Measurements from ENCODE around the gene COG7. TPM values are rescaled to one million over a fixed set of nuclear protein-coding genes. Genes with fewer than 3 reads are reported as not detected.

COG7 gene
- total RNA-seq, 1 donor from 2014 or later: 25.9 TPM

- intact Hi-C loops (cut with DNase I): no loop called here
- Histone ChIP-seq H3K9me3 (no peaks in the 10 kb centered on the region), H3K36me3 (peaks cover 37 to 38% of the 10 kb centered on the region in 2 donors), H3K27me3 (no peaks in the 10 kb centered on the region), H3K4me1 (no peaks in the 10 kb centered on the region), H3K27ac (no peak overlapping the region), H3K4me3 (no peak overlapping the region)
- no peak for TF ChIP-seq CTCF (IDR thresholded peaks at IDR 0.05)
- DNase-seq (ENCODE audit: low spot score in 2 of 2): no peak
These were observed 20.5 kb downstream of the COG7 start for GRCh38 chr16:23432176-23433128.

- Histone ChIP-seq H3K4me3 (no peak overlapping the region), H3K27me3 (no peaks in the 10 kb centered on the region), H3K4me1 (peaks cover 0 to 14% of the 10 kb centered on the region in 2 donors), H3K9me3 (no peaks in the 10 kb centered on the region), H3K27ac (no peak overlapping the region), H3K36me3 (peaks cover 33 to 34% of the 10 kb centered on the region in 2 donors)
- no peak for DNase-seq (ENCODE audit: low spot score in 2 of 2)
- intact Hi-C loops (cut with DNase I): loop anchor here (10.0 kb wide), 1 partner anchor 184 kb away; no protein-coding TSS in a partner anchor
- no peak for TF ChIP-seq CTCF (IDR thresholded peaks at IDR 0.05)
These were observed 24.6 kb downstream of the COG7 start for GRCh38 chr16:23428351-23428750.

DNA sequence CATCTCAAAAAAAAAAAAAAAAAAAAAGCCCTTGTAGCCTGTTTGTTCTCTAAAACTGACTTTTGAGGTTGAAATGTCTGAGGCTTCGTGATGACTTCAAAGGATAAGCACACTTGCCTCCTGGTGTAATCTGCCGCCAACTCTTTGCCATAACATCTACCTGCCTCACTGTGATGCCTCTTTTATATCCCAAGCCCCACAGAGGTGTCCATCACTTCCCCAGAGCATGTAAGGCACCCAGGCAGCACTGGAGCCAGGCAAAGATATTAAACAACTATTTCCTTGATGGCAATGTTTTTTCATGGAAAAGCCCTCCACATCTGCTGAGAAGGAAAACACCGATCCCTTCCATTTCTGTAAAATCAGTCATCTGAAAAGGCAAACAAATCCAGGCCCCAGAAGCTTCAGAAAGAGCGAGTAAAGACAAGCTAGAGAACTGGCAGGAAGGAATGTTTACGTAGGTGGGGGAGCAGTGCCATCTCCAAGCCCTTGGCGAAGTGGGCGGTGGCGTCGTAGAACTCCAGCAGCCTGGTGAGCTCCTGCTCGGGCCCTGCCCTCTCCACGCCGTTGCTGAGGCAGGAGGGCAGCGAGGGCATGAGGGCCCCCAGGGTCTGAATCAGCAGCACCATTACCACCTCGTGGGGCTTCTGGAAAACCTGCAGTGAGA, 28.6 kb downstream of the COG7 start:
- H3K9me3 ChIP-seq: no peaks in the 10 kb centered on the region
- H3K4me1 ChIP-seq: peaks cover 0 to 16% of the 10 kb centered on the region in 2 donors
- H3K27ac ChIP-seq: peak overlapping the region; percentile 84 to 85
- no peak for TF ChIP-seq CTCF (IDR thresholded peaks at IDR 0.05)
- DNase-seq (ENCODE audit: low spot score in 2 of 2): peak in 1 of 2 donors; percentile 65
- intact Hi-C loops (cut with DNase I): loop anchor here (10.0 kb wide), 1 partner anchor 180 kb away; no protein-coding TSS in a partner anchor
- no peaks in the 10 kb centered on the region for H3K27me3 ChIP-seq
- H3K36me3 ChIP-seq: peaks cover 5 to 10% of the 10 kb centered on the region in 2 donors
- H3K4me3 ChIP-seq: no peak overlapping the region

DNA sequence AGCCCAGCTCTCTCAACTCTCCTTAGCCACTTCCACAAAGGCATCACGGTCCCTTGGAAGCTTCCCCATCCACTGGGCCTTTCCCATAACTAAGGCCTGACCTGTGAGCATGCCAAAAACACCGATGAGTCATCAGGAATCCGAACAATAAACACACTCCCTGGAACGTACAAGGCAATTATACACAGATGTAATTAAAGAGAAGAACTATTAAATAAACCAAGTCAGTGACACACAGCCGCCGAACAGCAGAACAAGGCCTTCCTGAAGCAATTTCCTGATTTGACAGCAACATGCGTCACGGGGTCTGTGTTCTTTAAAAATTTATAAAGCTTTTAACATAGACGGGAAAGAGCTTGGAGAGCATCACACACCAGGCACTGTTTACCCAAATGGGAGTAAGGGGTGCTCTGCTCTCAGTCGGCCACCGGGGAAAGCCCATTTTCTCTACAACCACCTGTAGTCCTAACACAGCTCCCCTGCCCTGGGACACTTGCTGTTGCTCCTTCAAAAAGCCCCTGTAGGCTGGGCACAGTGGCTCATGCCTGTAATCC, 29.4 kb downstream of the COG7 start:
- peaks cover 0 to 16% of the 10 kb centered on the region in 2 donors for H3K4me1 ChIP-seq
- H3K9me3 ChIP-seq: no peaks in the 10 kb centered on the region
- no peaks in the 10 kb centered on the region for H3K27me3 ChIP-seq
- peak; percentile 38 to 92 for DNase-seq (ENCODE audit: low spot score in 2 of 2)
- no peak for TF ChIP-seq CTCF (IDR thresholded peaks at IDR 0.05)
- peak overlapping the region; percentile 84 to 85 for H3K27ac ChIP-seq
- intact Hi-C loops (cut with DNase I): loop anchor here (10.0 kb wide), 1 partner anchor 179 kb away; no protein-coding TSS in a partner anchor
- peaks cover 0 to 8% of the 10 kb centered on the region in 2 donors for H3K36me3 ChIP-seq
- no peak overlapping the region for H3K4me3 ChIP-seq

DNA sequence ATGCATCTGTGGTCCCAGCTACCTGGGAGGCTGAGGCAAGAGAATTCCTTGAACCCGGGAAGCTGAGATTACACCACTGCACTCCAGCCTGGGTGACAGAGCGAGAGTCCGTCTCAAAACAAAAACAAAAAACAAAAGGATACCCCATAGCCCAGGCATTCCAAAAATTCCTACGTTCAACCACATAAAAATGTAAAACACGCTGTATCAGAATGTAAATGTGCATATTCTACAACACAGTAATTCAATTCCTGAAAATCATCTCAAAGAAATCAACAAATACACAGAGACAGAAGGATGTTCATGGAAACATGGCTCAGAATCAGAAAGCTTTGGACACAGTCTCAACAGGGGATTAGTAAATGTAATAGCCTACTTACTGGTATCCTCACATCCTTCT, 33.0 kb downstream of the COG7 start:
- Histone ChIP-seq H3K27ac (no peak overlapping the region), H3K27me3 (no peaks in the 10 kb centered on the region), H3K36me3 (peaks cover 22 to 38% of the 10 kb centered on the region in 2 donors), H3K4me1 (peaks cover 0 to 16% of the 10 kb centered on the region in 2 donors), H3K9me3 (no peaks in the 10 kb centered on the region), H3K4me3 (no peak overlapping the region)
- no peak for DNase-seq (ENCODE audit: low spot score in 2 of 2)
- no peak for TF ChIP-seq CTCF (IDR thresholded peaks at IDR 0.05)
- intact Hi-C loops (cut with DNase I): loop anchor here (10.0 kb wide), 1 partner anchor 175 kb away; no protein-coding TSS in a partner anchor

All from ascending aorta (tissue), 2 donors.